ENCODE results near the gene CREB5. TPM values are rescaled to one million over a fixed set of nuclear protein-coding genes. Genes with fewer than 3 reads are reported as not detected.

Gene CREB5
- total and polyA plus RNA-seq, 3 donors from 2014 or later, result 2.0 to 2.9 (median 2.9) TPM

- Histone ChIP-seq H3K36me3 (ENCODE audit: low read depth, missing control alignments) (no peaks in the 10 kb centered on the region), H3K27me3 (no peaks in the 10 kb centered on the region), H3K27ac (no peak overlapping the region), H3K4me1 (no peaks in the 10 kb centered on the region), H3K4me3 (no peak overlapping the region), H3K9me3 (no peaks in the 10 kb centered on the region)
- WGBS, 2 donors, result 94% methylated on average over 3 of the region's 3 CpGs
- TF ChIP-seq POLR2A (IDR thresholded peaks at IDR 0.05), result no peak
- TF ChIP-seq, protein P1, sequence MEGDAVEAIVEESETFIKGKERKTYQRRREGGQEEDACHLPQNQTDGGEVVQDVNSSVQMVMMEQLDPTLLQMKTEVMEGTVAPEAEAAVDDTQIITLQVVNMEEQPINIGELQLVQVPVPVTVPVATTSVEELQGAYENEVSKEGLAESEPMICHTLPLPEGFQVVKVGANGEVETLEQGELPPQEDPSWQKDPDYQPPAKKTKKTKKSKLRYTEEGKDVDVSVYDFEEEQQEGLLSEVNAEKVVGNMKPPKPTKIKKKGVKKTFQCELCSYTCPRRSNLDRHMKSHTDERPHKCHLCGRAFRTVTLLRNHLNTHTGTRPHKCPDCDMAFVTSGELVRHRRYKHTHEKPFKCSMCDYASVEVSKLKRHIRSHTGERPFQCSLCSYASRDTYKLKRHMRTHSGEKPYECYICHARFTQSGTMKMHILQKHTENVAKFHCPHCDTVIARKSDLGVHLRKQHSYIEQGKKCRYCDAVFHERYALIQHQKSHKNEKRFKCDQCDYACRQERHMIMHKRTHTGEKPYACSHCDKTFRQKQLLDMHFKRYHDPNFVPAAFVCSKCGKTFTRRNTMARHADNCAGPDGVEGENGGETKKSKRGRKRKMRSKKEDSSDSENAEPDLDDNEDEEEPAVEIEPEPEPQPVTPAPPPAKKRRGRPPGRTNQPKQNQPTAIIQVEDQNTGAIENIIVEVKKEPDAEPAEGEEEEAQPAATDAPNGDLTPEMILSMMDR (IDR thresholded peaks at IDR 0.05), result no peak
- no peak for DNase-seq
- intact Hi-C loops (cut with DNase I; ENCODE audit: low total_unique reads), result no loop called here
Observed at GRCh38 chr7:28480595-28480994, 68.3 kb downstream of the CREB5 start.

DNA sequence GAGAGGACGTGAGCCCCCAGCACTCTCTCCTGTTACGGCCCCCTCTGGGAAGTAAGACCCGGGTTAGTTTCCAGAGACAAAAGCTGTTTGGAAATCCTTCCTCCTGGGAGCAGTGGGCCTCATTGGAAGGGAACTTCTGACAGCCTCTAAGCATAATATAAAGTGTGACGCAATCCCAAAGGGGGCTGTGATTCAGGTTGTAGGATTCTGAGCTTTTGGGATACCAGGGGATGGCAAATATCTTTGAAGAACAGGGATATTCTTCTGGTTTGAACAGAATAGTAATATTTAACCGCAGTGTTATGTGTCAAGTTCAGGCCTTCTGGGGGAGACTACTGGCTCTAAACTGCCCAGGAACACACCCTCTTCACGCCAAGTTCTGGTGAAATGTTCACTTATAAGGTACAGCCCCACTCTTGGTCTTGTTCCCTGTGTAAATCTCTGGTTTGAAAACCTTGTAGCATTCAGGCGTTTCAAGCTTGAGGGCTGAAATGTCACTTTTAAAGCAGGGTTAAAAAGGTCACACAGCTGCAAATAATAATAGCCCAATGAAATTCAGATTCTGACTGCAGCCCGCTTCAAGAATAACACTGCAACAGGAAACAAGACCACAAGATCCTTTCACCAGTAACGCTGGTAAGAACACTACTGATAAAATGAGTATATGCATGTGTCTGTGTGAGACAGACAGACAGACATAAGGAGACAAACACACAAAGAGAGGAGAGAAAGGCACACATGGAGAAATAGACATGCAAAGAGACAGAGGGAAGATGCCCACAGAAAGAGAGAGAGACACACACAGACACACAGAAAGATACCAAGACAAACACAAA, 69.0 kb downstream of the CREB5 start:
- 82 to 87% methylated on average over 9 of the region's 9 CpGs for WGBS, 2 donors
- no peak overlapping the region for H3K27ac ChIP-seq
- H3K4me3 ChIP-seq, result no peak overlapping the region
- H3K27me3 ChIP-seq, result no peaks in the 10 kb centered on the region
- DNase-seq, result no peak
- H3K9me3 ChIP-seq, result no peaks in the 10 kb centered on the region
- TF ChIP-seq, protein P1 (IDR thresholded peaks at IDR 0.05), result no peak
- no peak for TF ChIP-seq POLR2A (IDR thresholded peaks at IDR 0.05)
- H3K4me1 ChIP-seq, result no peaks in the 10 kb centered on the region
- intact Hi-C loops (cut with DNase I; ENCODE audit: low total_unique reads), result no loop called here
- H3K36me3 ChIP-seq (ENCODE audit: low read depth, missing control alignments), result no peaks in the 10 kb centered on the region

GRCh38 chr7:28483112-28483511, 70.8 kb downstream of the CREB5 start:
- H3K27ac ChIP-seq, result no peak overlapping the region
- 74 to 80% methylated on average over 4 of the region's 4 CpGs for WGBS, 2 donors
- TF ChIP-seq POLR2A (IDR thresholded peaks at IDR 0.05), result no peak
- TF ChIP-seq, protein P1 (IDR thresholded peaks at IDR 0.05), result no peak
- DNase-seq, result no peak
- no peaks in the 10 kb centered on the region for H3K4me1 ChIP-seq
- H3K4me3 ChIP-seq, result no peak overlapping the region
- H3K9me3 ChIP-seq, result no peaks in the 10 kb centered on the region
- H3K36me3 ChIP-seq (ENCODE audit: low read depth, missing control alignments), result no peaks in the 10 kb centered on the region
- H3K27me3 ChIP-seq, result no peaks in the 10 kb centered on the region
- intact Hi-C loops (cut with DNase I; ENCODE audit: low total_unique reads), result no loop called here

DNA sequence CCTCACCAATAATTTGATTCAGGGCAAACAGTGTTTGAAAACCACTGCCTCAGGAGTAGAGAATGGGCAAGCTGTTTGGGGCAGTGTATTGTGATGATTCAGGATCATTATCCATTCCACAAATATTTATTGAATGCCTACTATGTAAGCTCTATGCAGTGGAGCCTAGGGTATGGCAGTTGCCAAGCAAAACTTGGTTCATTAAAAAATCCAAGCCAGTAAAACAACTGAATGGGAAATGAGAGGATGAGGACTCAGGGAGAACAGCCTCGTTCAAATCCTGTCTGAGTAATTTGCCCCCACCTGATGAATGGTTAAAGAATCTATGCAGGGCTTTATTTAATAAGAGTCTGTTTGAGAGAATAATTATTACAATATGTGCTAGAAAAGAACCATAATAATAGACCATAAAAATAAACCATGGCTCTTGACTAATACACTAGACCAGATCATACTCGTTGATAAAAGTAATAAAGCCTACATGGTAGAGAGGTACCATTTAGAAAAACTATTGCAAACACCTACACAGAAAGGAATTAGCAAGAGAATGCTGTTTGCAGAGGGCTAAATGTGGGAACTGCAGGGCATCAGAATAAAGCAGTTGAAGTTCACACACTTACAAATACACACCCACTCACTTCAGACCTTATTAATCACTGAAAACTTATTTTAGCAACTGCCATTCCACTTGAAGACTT, 71.7 kb downstream of the CREB5 start:
- intact Hi-C loops (cut with DNase I; ENCODE audit: low total_unique reads), result no loop called here
- no peak overlapping the region for H3K4me3 ChIP-seq
- H3K9me3 ChIP-seq, result no peaks in the 10 kb centered on the region
- DNase-seq, result no peak
- TF ChIP-seq, protein P1 (IDR thresholded peaks at IDR 0.05), result no peak
- no peak for TF ChIP-seq POLR2A (IDR thresholded peaks at IDR 0.05)
- H3K27me3 ChIP-seq, result no peaks in the 10 kb centered on the region
- H3K27ac ChIP-seq, result no peak overlapping the region
- no peaks in the 10 kb centered on the region for H3K36me3 ChIP-seq (ENCODE audit: low read depth, missing control alignments)
- no peaks in the 10 kb centered on the region for H3K4me1 ChIP-seq
- 69 to 86% methylated on average over 2 of the region's 2 CpGs for WGBS, 2 donors
